Fibroblast of skin of abdomen (primary cell): ENCODE results near the gene PGBD5.

Experiments
- DNase-seq: peaks from one replicate; pipeline ENCODE4 v3.0.0-alpha.2; 2013

Gene PGBD5

DNA sequence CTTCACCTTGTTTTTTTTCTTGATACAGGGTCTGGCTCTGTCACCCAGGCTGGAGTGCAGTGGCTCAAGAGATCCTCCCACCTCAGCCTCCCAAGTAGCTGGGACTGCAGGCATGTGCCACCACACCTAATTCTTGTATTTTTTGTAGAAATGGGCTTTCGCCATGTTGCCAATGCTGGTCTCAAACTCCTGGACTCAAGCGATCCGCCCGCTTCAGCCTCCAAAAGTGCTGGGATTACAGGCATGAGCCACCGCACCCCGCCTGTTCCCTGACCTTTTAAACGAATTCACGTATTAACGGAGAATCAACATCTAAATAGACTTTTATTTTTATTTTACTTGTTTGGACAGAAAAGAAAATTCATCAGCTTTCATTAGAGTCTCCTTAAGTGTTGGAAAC, 104.8 kb downstream of the PGBD5 start:
- no peak for DNase-seq

DNA sequence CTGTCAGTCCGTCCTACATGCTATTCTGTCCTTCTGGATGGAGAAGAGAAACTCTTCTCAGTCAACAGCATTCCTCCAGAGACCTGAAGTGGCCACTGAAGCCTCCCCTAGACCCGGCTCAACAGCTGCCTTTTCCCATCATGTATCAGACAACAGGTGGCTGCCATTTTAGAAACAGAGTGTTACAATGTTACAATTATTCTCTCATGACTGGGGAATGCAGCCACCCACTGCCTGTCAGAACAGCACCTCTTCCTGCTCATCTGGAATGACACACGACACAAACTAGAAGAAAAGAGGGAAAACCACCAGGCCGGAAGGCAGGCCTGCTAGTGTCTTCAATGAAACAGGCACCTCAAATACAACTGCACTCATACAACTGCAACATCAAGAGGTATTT, 105.3 kb downstream of the PGBD5 start:
- DNase-seq = no peak

DNA sequence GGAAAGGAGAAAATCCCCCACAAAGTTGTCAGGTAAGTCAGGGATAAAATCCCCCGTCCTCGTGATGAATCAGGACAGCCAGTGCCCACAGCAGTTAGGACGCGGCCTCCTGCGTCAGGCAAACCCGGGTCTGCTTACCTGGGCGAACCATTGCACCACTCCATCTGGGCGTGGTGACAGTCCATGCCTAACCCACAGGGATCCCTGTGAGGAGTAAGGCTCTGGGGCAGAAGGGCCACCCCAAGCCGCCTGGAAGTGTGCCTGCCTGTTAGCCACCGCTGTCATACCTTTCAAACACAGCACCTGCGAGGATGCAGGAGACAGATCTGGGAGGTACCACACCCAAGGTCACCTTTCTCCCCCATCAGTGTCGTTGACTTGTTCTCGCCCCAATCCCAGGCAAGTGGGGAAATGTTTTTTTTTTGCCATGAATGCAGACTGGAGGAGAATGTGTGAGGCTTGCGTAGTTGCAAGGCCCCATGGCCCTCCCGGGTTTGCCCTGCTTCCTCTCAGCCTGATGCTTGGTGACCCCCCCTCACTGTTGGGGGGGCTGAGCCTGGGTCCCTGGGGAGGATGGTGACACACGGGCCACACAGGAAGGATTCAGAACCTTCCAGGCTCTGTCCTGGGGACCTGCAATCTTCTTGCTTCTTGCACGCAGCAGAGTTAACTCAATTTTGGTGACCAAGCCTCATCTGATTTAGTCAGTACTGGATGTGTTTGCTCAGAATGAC, 107.0 kb downstream of the PGBD5 start:
- DNase-seq = no peak

- DNase-seq = no peak
Measured at GRCh38 chr1:230317823-230318819, 108.0 kb downstream of the PGBD5 start.

GRCh38 chr1:230316864-230317745, 109.0 kb downstream of the PGBD5 start:
- no peak for DNase-seq

DNA sequence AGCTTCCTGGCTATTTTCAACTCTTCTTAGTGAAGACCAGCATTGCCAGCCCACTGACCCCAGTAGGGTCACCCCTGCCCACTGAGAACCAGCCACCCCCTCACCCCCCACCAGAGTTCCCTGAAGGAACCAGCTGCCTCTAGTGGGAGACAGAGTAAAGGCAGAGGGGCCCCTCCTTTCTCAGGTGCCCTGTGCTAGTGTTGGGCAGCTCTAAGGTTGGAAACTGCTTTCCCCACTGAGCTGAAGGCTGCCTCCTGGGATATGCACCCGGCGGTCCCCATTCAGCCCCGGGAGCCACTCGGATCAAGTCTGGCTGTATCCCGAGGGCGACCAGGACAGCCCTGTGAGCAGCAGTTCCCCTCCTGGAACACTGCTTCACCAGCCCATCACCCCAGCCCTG, 111.0 kb downstream of the PGBD5 start:
- DNase-seq = no peak

DNA sequence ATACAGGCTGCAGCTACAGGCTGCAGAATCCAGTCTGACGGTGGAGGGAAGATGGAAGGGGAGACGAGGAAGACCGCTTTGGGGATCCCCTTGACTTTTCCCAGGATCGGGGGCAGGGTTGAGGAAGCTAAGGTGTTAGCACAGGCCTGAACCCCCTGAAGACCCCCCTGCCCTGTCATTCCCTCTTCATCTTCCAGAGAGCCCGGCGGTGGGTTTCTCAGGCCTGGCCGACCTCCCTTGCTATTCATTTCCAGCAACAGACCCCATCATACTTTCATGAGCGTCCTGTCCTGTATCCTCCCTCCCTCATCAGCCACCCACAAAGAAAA, 112.0 kb downstream of the PGBD5 start:
- no peak for DNase-seq

DNA sequence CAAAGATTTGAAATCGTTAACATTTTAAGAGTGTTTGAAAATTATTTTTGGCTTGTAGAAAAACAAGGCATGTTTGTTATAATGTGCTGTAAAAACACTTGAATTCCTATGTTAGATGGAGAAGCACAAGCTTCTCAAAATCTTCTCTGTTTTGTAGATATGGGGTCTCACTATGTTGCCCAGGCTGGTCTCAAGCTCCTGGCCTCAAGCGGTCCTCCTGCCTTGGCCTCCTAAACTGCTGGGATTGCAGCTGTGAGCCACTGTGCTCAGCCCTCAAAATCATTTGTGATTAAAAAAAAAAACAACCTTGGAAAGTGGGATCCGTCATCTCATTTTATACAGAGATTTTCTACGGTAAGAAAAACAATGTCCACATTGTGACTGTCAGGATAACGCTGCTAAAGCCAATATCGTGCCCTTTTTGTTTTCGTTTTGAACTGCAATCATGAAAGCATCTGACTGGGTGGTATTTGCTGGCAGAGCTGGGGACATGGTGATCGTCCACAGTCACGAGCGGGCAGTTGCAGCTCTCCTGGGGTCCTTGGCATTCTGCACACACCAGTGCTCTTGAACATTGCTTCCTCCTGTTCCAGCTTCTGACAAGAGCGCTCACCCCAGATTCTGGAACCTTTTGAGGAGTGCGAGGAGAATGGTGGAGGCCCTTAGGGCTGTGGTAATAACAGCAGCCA, 112.5 kb downstream of the PGBD5 start:
- no peak for DNase-seq

GRCh38 chr1:230312676-230313075, 113.5 kb downstream of the PGBD5 start:
- DNase-seq = no peak

DNA sequence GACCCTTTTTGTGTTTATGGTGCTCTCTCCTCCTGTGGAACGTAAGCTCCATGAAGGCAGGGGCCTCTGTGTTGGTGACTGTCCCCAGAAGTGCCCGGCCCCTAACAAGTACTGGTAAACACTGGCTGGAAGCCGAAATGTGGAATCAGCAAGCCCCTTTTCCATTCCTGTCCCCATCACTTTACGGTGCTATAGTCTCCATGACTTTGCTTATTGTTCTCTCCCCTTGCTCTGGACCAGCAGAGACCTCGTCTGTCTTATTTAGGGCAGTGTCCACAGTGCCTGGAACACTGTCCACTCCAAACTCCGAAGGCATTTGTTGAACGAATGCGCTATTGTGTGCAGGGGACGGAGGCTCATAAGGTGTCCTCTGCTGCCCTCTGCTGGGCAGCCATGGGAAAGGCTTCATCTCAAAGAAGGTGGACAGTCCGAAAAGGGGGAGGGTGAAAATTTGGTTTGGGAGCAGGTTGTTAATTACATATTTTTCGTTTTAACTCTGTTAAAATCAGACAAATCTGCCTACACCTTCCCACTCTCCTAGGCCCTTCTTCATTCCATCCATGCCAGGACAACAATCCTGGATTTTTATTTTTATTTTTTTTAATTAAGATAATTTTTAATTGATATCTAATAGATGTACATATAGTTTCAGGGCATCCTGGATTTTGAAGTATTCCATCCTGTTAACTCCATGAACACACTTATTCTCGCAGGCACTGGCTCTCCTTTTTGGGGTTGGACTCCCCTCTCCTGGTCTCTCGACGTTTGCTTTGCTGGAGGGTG, 115.6 kb downstream of the PGBD5 start:
- peak; percentile 64 for DNase-seq

DNA sequence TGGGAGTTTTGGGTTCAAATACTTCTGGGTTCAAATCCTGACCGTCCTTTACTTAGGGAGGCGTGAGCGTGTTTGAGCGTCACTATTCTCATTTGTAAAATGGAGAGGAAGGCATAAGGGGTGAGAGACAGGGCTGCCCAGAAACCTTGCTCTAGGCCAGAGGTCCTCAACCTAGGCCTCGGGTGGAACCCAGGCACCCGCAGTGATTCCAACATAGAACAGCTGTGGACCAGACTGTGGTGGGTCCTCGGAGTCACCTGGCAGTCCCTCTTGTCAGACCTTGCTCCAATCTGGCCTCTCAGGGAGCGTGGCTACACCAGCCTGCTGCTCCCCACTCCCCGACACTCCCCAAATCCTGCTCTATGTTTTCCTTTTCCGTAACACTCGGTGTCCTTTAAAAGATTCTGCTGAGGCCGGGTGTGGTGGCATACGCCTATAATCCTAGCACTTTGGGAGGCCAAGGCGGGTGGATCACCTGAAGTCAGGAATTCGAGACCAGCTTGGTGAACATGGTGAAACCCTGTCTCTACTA, 116.4 kb downstream of the PGBD5 start:
- no peak for DNase-seq

GRCh38 chr1:230308821-230309220, 117.3 kb downstream of the PGBD5 start:
- no peak for DNase-seq

GRCh38 chr1:230308039-230308438, 118.1 kb downstream of the PGBD5 start:
- DNase-seq = peak; percentile 63

- DNase-seq = peak; percentile 12
Measured at GRCh38 chr1:230307213-230307612, 118.9 kb downstream of the PGBD5 start.

DNA sequence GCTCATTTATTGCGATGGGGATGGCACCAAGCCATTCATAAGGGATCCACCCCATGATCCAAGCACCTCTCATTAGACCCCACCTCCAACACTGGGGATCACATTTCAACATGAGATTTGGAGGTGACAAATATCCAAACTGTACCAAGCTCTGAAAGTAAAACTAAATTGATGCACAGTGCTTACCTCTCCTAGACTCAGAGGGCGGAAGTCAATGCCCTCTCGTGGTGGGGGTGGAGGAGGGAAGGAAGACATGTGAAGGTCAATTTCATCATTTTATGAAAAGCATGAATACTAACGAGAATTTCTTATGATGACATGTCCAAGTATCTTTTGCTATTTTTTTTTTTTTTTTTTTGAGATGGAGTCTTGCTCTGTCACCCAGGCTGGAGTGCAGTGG, 120.0 kb downstream of the PGBD5 start:
- no peak for DNase-seq

GRCh38 chr1:230303822-230304221, 122.3 kb downstream of the PGBD5 start:
- peak; percentile 33 for DNase-seq

DNA sequence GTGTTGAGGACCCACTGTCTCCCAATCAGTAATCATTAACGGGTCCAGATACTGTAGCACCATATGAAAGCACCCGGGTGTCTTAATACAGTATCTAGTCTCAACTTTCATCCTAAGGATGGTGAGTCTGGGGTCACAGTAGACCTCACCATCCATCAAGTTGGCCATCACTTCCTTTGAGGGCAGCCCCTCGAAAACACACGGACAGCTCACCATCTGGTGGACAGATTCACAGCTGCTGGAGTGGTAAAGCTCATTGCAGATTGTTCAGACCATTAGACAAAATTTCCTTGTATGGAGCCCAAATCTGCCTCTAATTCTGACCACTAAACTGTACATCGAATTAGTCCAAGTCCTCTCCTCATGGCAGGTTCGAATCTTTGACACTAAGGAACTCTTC, 123.1 kb downstream of the PGBD5 start:
- peak; percentile 22 for DNase-seq

- DNase-seq = no peak
Measured at GRCh38 chr1:230301822-230302221, 124.3 kb downstream of the PGBD5 start.

- DNase-seq = no peak
Measured at GRCh38 chr1:230301322-230301721, 124.8 kb downstream of the PGBD5 start.

DNA sequence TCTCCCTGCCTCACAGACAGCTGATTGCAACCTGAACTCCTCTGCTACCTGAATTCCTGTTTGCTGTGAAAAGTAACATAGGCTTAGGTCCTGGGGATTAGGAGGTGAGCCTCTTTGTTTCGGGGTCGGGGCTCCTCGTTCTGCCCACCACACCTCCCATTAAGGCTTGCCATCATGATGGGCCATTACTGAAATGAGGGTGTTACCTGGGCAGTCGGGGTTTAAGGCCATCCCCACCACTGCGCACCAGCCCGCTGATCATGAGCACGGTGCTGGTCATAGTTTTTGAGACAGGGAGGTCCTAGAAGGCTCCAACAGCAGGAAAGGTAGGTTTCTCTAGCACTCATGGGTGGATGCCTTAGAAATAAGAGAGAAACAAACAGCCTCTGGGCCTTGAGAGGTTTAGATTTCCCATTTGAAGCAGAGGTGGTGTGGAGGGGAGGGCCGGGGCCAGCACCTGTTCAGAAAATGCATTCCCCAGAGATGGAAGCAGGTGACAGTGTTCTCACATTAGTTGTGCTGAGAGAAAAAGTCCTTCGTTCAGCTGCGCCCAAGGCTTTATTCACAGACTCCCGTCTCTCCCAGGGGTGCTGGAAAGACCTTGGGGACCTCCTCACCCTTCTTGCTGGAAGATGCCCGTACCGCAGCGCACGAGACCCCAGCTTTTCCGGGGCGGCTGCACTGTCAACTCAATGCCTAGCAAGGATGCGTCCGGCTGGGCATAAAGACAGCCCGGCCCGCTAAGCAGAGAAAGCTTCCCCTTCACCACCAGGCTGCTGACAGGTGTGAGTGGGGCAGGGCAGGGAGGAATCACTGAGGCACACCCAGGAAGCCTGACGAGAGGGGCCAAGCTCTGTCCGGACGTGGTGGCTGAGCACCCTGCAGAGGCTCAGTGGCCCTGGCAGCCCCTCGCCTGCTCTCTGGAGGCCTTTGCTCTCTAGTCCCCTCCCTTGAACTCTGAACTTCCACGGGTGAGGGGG, 125.5 kb downstream of the PGBD5 start:
- no peak for DNase-seq
